Measurements from ENCODE around the gene IRX5. TPM values are rescaled to one million over a fixed set of nuclear protein-coding genes. Genes with fewer than 3 reads are reported as not detected.

Gene IRX5
- total RNA-seq, 2 experiments from 2014 or later = not detected

- CTCF ChIA-PET = no interaction called here
- intact Hi-C loops (cut with micrococcal nuclease) = loop anchor here (10.0 kb wide), 3 partner anchors 402 to 738 kb away; no protein-coding TSS in a partner anchor
- no peak for DNase-seq
- Mint-ChIP-seq H3K9me3 (no peaks in the 10 kb centered on the region), H3K27me3 (ENCODE audit: low read depth) (peaks cover 71% of the 10 kb centered on the region), H3K4me3 (no peak overlapping the region), H3K27ac (no peak overlapping the region), H3K4me1 (ENCODE audit: low read depth) (peaks cover 39% of the 10 kb centered on the region), H3K36me3 (ENCODE audit: low read depth) (no peaks in the 10 kb centered on the region)
These were observed 2.1 kb downstream of the IRX5 start for GRCh38 chr16:54932737-54933254.

DNA sequence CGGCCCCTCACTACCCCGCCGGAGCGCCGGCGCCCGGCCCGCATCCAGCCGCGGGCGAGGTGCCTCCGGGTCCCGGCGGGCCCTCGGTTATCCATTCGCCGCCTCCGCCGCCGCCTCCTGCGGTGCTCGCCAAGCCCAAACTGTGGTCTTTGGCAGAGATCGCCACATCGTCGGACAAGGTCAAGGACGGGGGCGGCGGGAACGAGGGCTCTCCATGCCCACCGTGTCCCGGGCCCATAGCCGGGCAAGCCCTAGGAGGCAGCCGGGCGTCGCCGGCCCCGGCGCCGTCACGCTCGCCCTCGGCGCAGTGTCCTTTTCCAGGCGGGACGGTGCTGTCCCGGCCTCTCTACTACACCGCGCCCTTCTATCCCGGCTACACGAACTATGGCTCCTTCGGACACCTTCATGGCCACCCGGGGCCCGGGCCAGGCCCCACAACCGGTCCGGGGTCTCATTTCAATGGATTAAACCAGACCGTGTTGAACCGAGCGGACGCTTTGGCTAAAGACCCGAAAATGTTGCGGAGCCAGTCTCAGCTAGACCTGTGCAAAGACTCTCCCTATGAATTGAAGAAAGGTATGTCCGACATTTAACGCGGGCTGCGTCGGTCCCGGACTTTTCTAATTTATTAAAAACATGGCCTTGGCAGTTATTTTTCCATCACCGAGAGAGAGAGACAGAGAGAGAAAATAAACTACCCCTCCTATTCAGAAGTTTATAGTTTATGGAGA lies 2.8 kb downstream of the IRX5 start:
- CTCF ChIA-PET = no interaction called here
- H3K4me1 Mint-ChIP-seq (ENCODE audit: low read depth) = peaks cover 39% of the 10 kb centered on the region

GRCh38 chr16:54934481-54935265 lies 4.0 kb downstream of the IRX5 start:
- H3K27ac Mint-ChIP-seq = no peak overlapping the region
- H3K36me3 Mint-ChIP-seq (ENCODE audit: low read depth) = no peaks in the 10 kb centered on the region
- intact Hi-C loops (cut with micrococcal nuclease) = loop anchor here (5.0 to 10.0 kb wide), 6 partner anchors 323 to 1162 kb away; no protein-coding TSS in a partner anchor
- CTCF ChIA-PET = no interaction called here
- DNase-seq = no peak
- no peaks in the 10 kb centered on the region for H3K9me3 Mint-ChIP-seq
- peaks cover 36% of the 10 kb centered on the region for H3K4me1 Mint-ChIP-seq (ENCODE audit: low read depth)
- no peak overlapping the region for H3K4me3 Mint-ChIP-seq
- peaks cover 79% of the 10 kb centered on the region for H3K27me3 Mint-ChIP-seq (ENCODE audit: low read depth)

More for the DNA sequence above, 2.8 kb downstream of the IRX5 start:
- Mint-ChIP-seq H3K36me3 (ENCODE audit: low read depth) (no peaks in the 10 kb centered on the region), H3K27me3 (ENCODE audit: low read depth) (peaks cover 73% of the 10 kb centered on the region), H3K4me3 (no peak overlapping the region), H3K9me3 (no peaks in the 10 kb centered on the region), H3K27ac (no peak overlapping the region)
- intact Hi-C loops (cut with micrococcal nuclease) = loop anchor here (10.0 kb wide), 3 partner anchors 401 to 739 kb away; no protein-coding TSS in a partner anchor
- no peak for DNase-seq

GRCh38 chr16:54935266-54935968 lies 4.8 kb downstream of the IRX5 start:
- intact Hi-C loops (cut with micrococcal nuclease) = loop anchor here (5.0 to 10.0 kb wide), 6 partner anchors 322 to 1163 kb away; no protein-coding TSS in a partner anchor
- no peak for DNase-seq
- Mint-ChIP-seq H3K27ac (no peak overlapping the region), H3K4me3 (no peak overlapping the region), H3K36me3 (ENCODE audit: low read depth) (no peaks in the 10 kb centered on the region), H3K9me3 (no peaks in the 10 kb centered on the region), H3K4me1 (ENCODE audit: low read depth) (peaks cover 33% of the 10 kb centered on the region), H3K27me3 (ENCODE audit: low read depth) (peaks cover 80% of the 10 kb centered on the region)
- CTCF ChIA-PET = no interaction called here

DNA sequence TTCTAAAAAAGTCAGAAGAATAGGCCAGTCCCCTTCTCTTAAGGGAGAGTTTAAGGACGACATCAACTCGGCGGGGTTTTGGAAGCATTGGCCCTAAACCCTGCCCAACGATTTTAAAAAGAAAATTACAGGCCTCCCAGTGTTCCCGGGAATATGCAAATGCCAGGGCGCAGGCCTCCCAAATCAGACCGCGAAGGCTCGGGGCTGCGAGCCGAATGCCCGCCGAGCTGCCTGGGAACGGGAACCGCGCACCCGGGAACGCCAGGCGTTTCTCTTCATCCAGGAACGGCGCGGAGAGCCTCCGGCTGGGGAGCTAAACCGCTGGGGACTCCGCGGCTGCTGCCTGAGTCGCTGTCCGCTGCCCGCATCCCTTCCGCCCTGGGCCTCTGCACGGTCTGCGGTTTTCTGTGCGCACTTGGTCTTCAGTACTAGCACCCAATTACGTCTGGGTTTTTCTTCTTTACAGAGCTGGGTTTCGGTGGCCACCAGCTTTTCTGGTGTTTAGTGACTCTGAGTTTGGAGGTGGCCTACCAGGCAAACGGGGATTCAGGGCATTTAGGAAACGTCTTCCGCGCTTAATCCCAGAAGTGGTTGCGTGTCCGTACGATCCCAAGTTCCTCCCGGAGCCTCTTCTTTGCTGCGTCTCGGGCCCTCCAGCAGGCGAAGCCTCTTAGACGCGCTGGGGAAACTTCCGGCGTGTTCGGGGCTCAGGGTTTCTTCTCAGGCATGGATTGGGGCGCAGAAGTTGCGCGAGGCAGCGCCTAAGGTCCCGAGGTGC lies 5.7 kb downstream of the IRX5 start:
- no peak overlapping the region for H3K27ac Mint-ChIP-seq
- H3K9me3 Mint-ChIP-seq = no peaks in the 10 kb centered on the region
- no peak overlapping the region for H3K4me3 Mint-ChIP-seq
- intact Hi-C loops (cut with micrococcal nuclease) = loop anchor here (5.0 to 10.0 kb wide), 6 partner anchors 321 to 1164 kb away; no protein-coding TSS in a partner anchor
- peak; percentile 12 for DNase-seq
- peaks cover 85% of the 10 kb centered on the region for H3K27me3 Mint-ChIP-seq (ENCODE audit: low read depth)
- peaks cover 33% of the 10 kb centered on the region for H3K4me1 Mint-ChIP-seq (ENCODE audit: low read depth)
- no peaks in the 10 kb centered on the region for H3K36me3 Mint-ChIP-seq (ENCODE audit: low read depth)
- CTCF ChIA-PET = interaction anchor here (0.9 to 1.1 kb wide), 2 partner anchors 9 to 656 kb away, joined by 3 to 4 read pairs; no protein-coding TSS in a partner anchor

DNA sequence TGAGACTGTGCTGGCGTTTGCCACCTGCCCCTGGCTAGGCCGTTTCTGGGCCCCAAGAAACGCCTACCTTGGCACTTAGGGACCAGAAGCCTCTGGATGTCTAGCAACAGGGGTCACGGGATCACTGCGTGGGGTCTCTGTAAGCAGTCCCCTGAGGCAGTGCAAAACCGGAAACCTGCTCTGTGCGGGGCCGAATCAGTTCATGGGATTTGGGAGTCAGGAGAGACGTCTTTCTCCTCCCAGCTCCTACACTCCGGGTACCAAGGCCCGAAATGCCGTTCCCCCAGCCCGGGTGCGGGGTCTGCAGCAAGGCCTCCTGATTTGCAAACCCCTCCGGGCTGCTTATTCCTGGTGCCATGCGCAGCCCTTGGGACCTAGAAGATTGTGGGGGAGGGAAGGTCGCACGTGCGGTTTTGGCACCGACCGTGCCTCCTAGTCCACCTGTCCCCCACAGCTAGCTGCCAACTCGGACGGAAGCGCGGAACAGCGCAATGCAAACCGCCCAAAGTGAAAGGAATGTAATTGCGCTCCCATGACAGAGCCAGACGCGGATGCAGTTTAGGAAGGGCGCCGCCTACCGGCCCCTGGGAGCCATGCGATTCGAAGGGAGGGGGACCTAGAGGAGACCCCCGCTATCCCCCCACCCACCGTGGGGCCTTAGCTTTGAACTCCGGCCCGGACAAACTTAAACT lies 6.5 kb downstream of the IRX5 start:
- peak; percentile 42 for DNase-seq
- Mint-ChIP-seq H3K27ac (no peak overlapping the region), H3K9me3 (no peaks in the 10 kb centered on the region), H3K36me3 (ENCODE audit: low read depth) (no peaks in the 10 kb centered on the region), H3K4me3 (peak overlapping the region; percentile 47), H3K27me3 (ENCODE audit: low read depth) (peaks cover 82% of the 10 kb centered on the region), H3K4me1 (ENCODE audit: low read depth) (peaks cover 27% of the 10 kb centered on the region)
- intact Hi-C loops (cut with micrococcal nuclease) = loop anchor here (5.0 to 10.0 kb wide), 6 partner anchors 320 to 1165 kb away; no protein-coding TSS in a partner anchor
- CTCF ChIA-PET = interaction anchor here (0.9 to 1.1 kb wide), 2 partner anchors 10 to 656 kb away, joined by 3 to 4 read pairs; no protein-coding TSS in a partner anchor

GRCh38 chr16:54937671-54938211 lies 7.1 kb downstream of the IRX5 start:
- Mint-ChIP-seq H3K4me1 (ENCODE audit: low read depth) (peaks cover 24% of the 10 kb centered on the region), H3K27ac (no peak overlapping the region), H3K4me3 (peak overlapping the region; percentile 47), H3K36me3 (ENCODE audit: low read depth) (no peaks in the 10 kb centered on the region), H3K27me3 (ENCODE audit: low read depth) (peaks cover 79% of the 10 kb centered on the region), H3K9me3 (no peaks in the 10 kb centered on the region)
- DNase-seq = no peak
- CTCF ChIA-PET = no interaction called here
- intact Hi-C loops (cut with micrococcal nuclease) = loop anchor here (5.0 to 10.0 kb wide), 6 partner anchors 320 to 1165 kb away; no protein-coding TSS in a partner anchor

- CTCF ChIA-PET = no interaction called here
- Mint-ChIP-seq H3K4me1 (ENCODE audit: low read depth) (peaks cover 24% of the 10 kb centered on the region), H3K27me3 (ENCODE audit: low read depth) (peaks cover 84% of the 10 kb centered on the region), H3K27ac (no peak overlapping the region), H3K9me3 (no peaks in the 10 kb centered on the region), H3K36me3 (ENCODE audit: low read depth) (no peaks in the 10 kb centered on the region), H3K4me3 (no peak overlapping the region)
- DNase-seq = no peak
- intact Hi-C loops (cut with micrococcal nuclease) = loop anchor here (5.0 to 10.0 kb wide), 6 partner anchors 319 to 1166 kb away; no protein-coding TSS in a partner anchor
These were observed 7.8 kb downstream of the IRX5 start for GRCh38 chr16:54938212-54939028.

DNA sequence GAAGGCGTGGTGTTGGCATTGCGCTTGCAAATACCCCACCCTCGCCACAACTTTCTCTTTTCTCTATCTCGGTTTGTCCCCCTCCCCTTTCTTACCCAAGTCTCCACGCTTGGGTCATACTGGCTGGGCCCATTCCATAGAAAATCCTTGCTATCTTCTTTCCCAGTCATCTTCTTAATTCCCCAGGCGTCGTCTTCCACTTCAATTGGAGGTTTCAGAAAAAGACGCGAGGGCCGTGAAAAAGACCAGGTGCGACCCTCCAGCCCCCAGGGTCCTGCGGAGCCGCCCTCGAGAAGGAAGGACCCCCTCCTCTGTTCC lies 8.3 kb downstream of the IRX5 start:
- Mint-ChIP-seq H3K27ac (no peak overlapping the region), H3K27me3 (ENCODE audit: low read depth) (peaks cover 86% of the 10 kb centered on the region), H3K36me3 (ENCODE audit: low read depth) (no peaks in the 10 kb centered on the region), H3K4me3 (no peak overlapping the region), H3K9me3 (no peaks in the 10 kb centered on the region), H3K4me1 (ENCODE audit: low read depth) (peaks cover 22% of the 10 kb centered on the region)
- DNase-seq = no peak
- intact Hi-C loops (cut with micrococcal nuclease) = loop anchor here (5.0 to 10.0 kb wide), 6 partner anchors 318 to 1167 kb away; no protein-coding TSS in a partner anchor
- CTCF ChIA-PET = no interaction called here

- H3K27me3 Mint-ChIP-seq (ENCODE audit: low read depth) = peaks cover 85% of the 10 kb centered on the region
- H3K36me3 Mint-ChIP-seq (ENCODE audit: low read depth) = no peaks in the 10 kb centered on the region
- DNase-seq = no peak
- no peak overlapping the region for H3K27ac Mint-ChIP-seq
- intact Hi-C loops (cut with micrococcal nuclease) = loop anchor here (5.0 to 10.0 kb wide), 6 partner anchors 318 to 1167 kb away; no protein-coding TSS in a partner anchor
- H3K9me3 Mint-ChIP-seq = no peaks in the 10 kb centered on the region
- H3K4me3 Mint-ChIP-seq = no peak overlapping the region
- peaks cover 19% of the 10 kb centered on the region for H3K4me1 Mint-ChIP-seq (ENCODE audit: low read depth)
- CTCF ChIA-PET = no interaction called here
These were observed 9.0 kb downstream of the IRX5 start for GRCh38 chr16:54939510-54940278.
